Panc1 (cell line): ENCODE results near the gene PARD3. TPM values are rescaled to one million over a fixed set of nuclear protein-coding genes. Genes with fewer than 3 reads are reported as not detected.

ENCODE experiments used
- ATAC-seq: fragments of 200-7000 bp; cut with Tn5 transposase; 2 replicates; pipeline ENCODE4 v1.9.1; 2020; ENCODE audit warnings: mild to moderate bottlenecking, moderate library complexity
- BruUV-seq: library from RNA; stranded (reverse); fragments of 400-500 nt; replicated peaks from 2 replicates; lab custom pipeline; 2021; lab: Mats Ljungman, UMichigan
- CTCF ChIA-PET: fragments of 300-600 bp; sonication (Branson Sonifier 250); formaldehyde crosslinking; loops from one replicate; lab custom pipeline; 2022; ENCODE audit warnings: antibody characterized with exemption; lab: Charles Lee
- POLR2A ChIA-PET: fragments of 300-600 bp; sonication (Branson Sonifier 250); formaldehyde crosslinking; loops from one replicate; lab custom pipeline; 2022; ENCODE audit warnings: antibody characterized with exemption; lab: Charles Lee
- DNase-seq: peaks from one replicate; pipeline ENCODE4 v3.0.0-alpha.2; 2010; ENCODE audit warnings: low read depth, low spot score
- H3K27ac ChIP-seq: 2 replicates; pipeline ENCODE4 v1.5.1; 2011; ENCODE audit warnings: mild to moderate bottlenecking, low read length, inconsistent platforms
- H3K27me3 ChIP-seq: fragments of 200-500 bp; sonication (Bioruptor generic); 2 replicates; pipeline ENCODE4 v1.6.0; 2014; ENCODE audit warnings: low read length, inconsistent platforms; ENCODE audit not compliant: control insufficient read depth, insufficient read depth
- H3K36me3 ChIP-seq: fragments of 200-500 bp; sonication (Bioruptor generic); 2 replicates; pipeline ENCODE4 v1.5.1; 2014; ENCODE audit warnings: inconsistent platforms, mild to moderate bottlenecking, low read length, moderate library complexity; ENCODE audit not compliant: control insufficient read depth, insufficient read depth
- H3K4me1 ChIP-seq: 2 replicates; pipeline ENCODE4 v1.5.1; 2011; ENCODE audit warnings: inconsistent platforms, mild to moderate bottlenecking, low read length, moderate library complexity; ENCODE audit not compliant: control insufficient read depth, insufficient read depth
- H3K4me3 ChIP-seq, 2 experiments: 2 replicates each; pipeline ENCODE4 v1.5.1; 2011 to 2012; ENCODE audit warnings: low read depth in 2 of 2, low read length in 2 of 2, mild to moderate bottlenecking in 2 of 2, inconsistent platforms in 1 of 2, moderate library complexity in 1 of 2
- H3K9me3 ChIP-seq: fragments of 200-500 bp; sonication (Bioruptor generic); 2 replicates; pipeline ENCODE4 v1.5.1; 2014; ENCODE audit warnings: low read depth, mild to moderate bottlenecking, inconsistent platforms, low read length, moderate library complexity; ENCODE audit not compliant: control insufficient read depth, insufficient read depth
- CTCF ChIP-seq: fragments of 450-650 bp; IDR thresholded peaks from 2 replicates; pipeline ENCODE4 v1.5.1; 2017; ENCODE audit warnings: mild to moderate bottlenecking
- POLR2AphosphoS5 ChIP-seq: IDR thresholded peaks from 2 replicates; pipeline ENCODE4 v1.6.1; 2012; ENCODE audit warnings: mild to moderate bottlenecking, low read depth, low read length, moderate library complexity
- SIN3A ChIP-seq: IDR thresholded peaks from 2 replicates; pipeline ENCODE4 v1.6.1; 2012; ENCODE audit warnings: low read depth, mild to moderate bottlenecking, low read length, moderate library complexity, borderline replicate concordance; ENCODE audit not compliant: insufficient read depth
- TCF7L2 ChIP-seq: IDR thresholded peaks from 2 replicates; pipeline ENCODE4 v1.6.1; 2011; ENCODE audit warnings: mild to moderate bottlenecking, low read depth, low read length, inconsistent platforms
- in situ Hi-C: cut with HindIII; loops from 2 replicates; pipeline ENCODE4 v1.10.0; 2016; ENCODE audit warnings: low sequenced_read_pairs, low pct_unique_long_range_greater_than_20kb
- intact Hi-C: fragments of 100-400 bp; cut with micrococcal nuclease; formaldehyde crosslinking; loops from one replicate; pipeline ENCODE4 v1.10.0; 2022; ENCODE audit not compliant: unreplicated experiment
- total RNA-seq: library from RNA; stranded (reverse); gene quantifications from one replicate; pipeline ENCODE4 v1.2.1, GENCODE V29; 2021; ENCODE audit not compliant: unreplicated experiment
- TF ChIP-seq, protein P1 (sequence below), 2 experiments: IDR thresholded peaks; 2 replicates each; pipeline ENCODE4 v1.6.1; 2011 to 2012; ENCODE audit warnings: low read depth in 2 of 2, control low read depth in 1 of 2, low read length in 1 of 2, mild to moderate bottlenecking in 1 of 2, moderate library complexity in 1 of 2; ENCODE audit not compliant: insufficient read depth in 1 of 2

Gene PARD3
- total RNA-seq, 1 experiment from 2014 or later: 29.8 TPM

DNA sequence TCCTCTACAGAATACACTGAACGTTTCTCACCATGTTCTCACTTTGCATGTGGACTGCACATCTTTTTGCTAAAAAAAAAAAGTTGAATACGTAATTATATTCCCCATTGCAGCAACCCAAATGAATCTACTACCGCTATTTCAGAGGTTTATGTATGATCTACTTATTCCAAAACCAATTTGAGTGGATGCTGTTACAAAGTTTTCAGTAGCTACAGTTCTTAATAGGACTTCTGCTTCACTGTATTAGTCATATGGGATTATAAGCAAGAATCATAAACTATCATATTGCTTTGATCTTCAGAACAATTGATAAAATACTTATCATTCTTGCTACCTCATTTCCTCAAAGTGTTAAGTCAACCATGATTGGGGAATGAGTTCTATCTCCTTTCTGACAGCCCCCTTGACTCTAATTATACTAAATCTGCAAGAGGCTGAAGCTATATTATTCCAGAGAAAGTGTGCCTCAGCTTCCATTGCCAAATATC lies 257.0 kb downstream of the PARD3 start:
- no peaks in the 10 kb centered on the region for H3K9me3 ChIP-seq
- ChIA-PET CTCF (no interaction called here), POLR2A (no interaction called here)
- intact Hi-C loops: no loop called here
- TF ChIP-seq CTCF (no peak), POLR2AphosphoS5 (no peak), TCF7L2 (no peak), SIN3A (no peak)
- TF ChIP-seq, protein P1, sequence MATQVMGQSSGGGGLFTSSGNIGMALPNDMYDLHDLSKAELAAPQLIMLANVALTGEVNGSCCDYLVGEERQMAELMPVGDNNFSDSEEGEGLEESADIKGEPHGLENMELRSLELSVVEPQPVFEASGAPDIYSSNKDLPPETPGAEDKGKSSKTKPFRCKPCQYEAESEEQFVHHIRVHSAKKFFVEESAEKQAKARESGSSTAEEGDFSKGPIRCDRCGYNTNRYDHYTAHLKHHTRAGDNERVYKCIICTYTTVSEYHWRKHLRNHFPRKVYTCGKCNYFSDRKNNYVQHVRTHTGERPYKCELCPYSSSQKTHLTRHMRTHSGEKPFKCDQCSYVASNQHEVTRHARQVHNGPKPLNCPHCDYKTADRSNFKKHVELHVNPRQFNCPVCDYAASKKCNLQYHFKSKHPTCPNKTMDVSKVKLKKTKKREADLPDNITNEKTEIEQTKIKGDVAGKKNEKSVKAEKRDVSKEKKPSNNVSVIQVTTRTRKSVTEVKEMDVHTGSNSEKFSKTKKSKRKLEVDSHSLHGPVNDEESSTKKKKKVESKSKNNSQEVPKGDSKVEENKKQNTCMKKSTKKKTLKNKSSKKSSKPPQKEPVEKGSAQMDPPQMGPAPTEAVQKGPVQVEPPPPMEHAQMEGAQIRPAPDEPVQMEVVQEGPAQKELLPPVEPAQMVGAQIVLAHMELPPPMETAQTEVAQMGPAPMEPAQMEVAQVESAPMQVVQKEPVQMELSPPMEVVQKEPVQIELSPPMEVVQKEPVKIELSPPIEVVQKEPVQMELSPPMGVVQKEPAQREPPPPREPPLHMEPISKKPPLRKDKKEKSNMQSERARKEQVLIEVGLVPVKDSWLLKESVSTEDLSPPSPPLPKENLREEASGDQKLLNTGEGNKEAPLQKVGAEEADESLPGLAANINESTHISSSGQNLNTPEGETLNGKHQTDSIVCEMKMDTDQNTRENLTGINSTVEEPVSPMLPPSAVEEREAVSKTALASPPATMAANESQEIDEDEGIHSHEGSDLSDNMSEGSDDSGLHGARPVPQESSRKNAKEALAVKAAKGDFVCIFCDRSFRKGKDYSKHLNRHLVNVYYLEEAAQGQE (IDR thresholded peaks at IDR 0.05; ENCODE audit: insufficient read depth in 1 of 2, low read depth in 2 of 2, low read length in 1 of 2): no peak
- ATAC-seq: no peak
- H3K27ac ChIP-seq: no peak overlapping the region
- H3K36me3 ChIP-seq: no peaks in the 10 kb centered on the region
- in situ Hi-C loops: no loop called here
- no TSS peak for BruUV-seq
- no peaks in the 10 kb centered on the region for H3K27me3 ChIP-seq
- H3K4me3 ChIP-seq: no peak overlapping the region
- H3K4me1 ChIP-seq: no peaks in the 10 kb centered on the region; the same call in 1 of the 2 replicates
- no peak for DNase-seq

DNA sequence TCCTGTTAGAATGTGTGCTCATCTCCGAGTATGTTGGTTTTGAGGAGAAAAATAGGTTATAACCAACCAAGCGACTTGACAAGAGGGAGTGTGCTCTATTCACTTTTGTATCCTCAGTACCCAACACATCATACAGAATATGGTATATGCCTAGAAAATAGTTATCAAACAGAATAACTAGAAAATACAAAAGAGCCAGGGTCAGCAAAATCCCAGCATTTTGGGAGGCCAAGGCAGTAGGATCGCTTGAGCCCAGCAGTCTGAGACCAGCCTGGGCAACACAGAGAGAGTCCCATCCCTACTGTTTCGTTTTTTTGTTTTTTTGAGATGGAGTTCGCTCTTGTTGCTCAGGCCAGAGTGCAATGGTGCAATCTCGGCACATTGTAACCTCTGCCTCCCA lies 257.9 kb downstream of the PARD3 start:
- BruUV-seq: no TSS peak
- intact Hi-C loops (no loop called here), in situ Hi-C loops (no loop called here)
- Histone ChIP-seq H3K36me3 (no peaks in the 10 kb centered on the region), H3K27me3 (no peaks in the 10 kb centered on the region), H3K4me1 (no peaks in the 10 kb centered on the region; the same call in 1 of the 2 replicates), H3K9me3 (no peaks in the 10 kb centered on the region), H3K27ac (no peak overlapping the region), H3K4me3 (no peak overlapping the region)
- no peak for TF ChIP-seq POLR2AphosphoS5
- TF ChIP-seq TCF7L2: no peak
- TF ChIP-seq, protein P1 (IDR thresholded peaks at IDR 0.05; ENCODE audit: insufficient read depth in 1 of 2, low read depth in 2 of 2, low read length in 1 of 2): no peak
- TF ChIP-seq CTCF: no peak
- no peak for TF ChIP-seq SIN3A
- ATAC-seq (no peak), DNase-seq (no peak)
- ChIA-PET CTCF (no interaction called here), POLR2A (no interaction called here)
